Nephron (organoid): Measurements from ENCODE around the gene PTPRF.
A peak's percentile ranks its signal among the peaks of the same experiment; 100 is the strongest.
"Not testable (repeated sequence)": the region's sequence is repeated elsewhere in the genome, so short reads cannot be mapped to it uniquely, and the experiment has no call there.

Experiments used
- H3K27ac Mint-ChIP-seq, 3 experiments: 2 replicates each; pipeline ENCODE4 v1.8.0; 2020; ENCODE audit warnings: mixed read lengths in 3 of 3, mild to moderate bottlenecking in 2 of 3, moderate library complexity in 1 of 3
- H3K27me3 Mint-ChIP-seq: 2 replicates; pipeline ENCODE4 v1.8.0; 2021; ENCODE audit warnings: low read depth, mild to moderate bottlenecking, moderate library complexity, mixed read lengths
- H3K36me3 Mint-ChIP-seq: 2 replicates; pipeline ENCODE4 v1.8.0; 2020; ENCODE audit warnings: low read depth, mixed read lengths
- H3K4me1 Mint-ChIP-seq: 2 replicates; pipeline ENCODE4 v1.8.0; 2020; ENCODE audit warnings: mixed read lengths
- H3K4me3 Mint-ChIP-seq, 3 experiments: 2 replicates each; pipeline ENCODE4 v1.8.0; 2020; ENCODE audit warnings: mild to moderate bottlenecking in 3 of 3, mixed read lengths in 3 of 3, moderate library complexity in 2 of 3
- H3K9me3 Mint-ChIP-seq: 2 replicates; pipeline ENCODE4 v1.8.0; 2020; ENCODE audit warnings: mixed read lengths
- TF ChIP-seq, protein P1 (sequence below), 3 experiments: fragments of 200-600 bp; sonication (generic); IDR thresholded peaks; one replicate each; pipeline ENCODE4 v1.5.0; 2021; ENCODE audit warnings: antibody characterized with exemption in 3 of 3; ENCODE audit not compliant: unreplicated experiment in 3 of 3

PTPRF gene

GRCh38 chr1:43548285-43549271, 17.9 kb downstream of the PTPRF start:
- Mint-ChIP-seq H3K4me3 (no peak overlapping the region), H3K27me3 (peaks cover 8% of the 10 kb centered on the region), H3K27ac (peak overlapping the region; percentile 78 to 95 (median 79)), H3K36me3 (peaks cover 11% of the 10 kb centered on the region), H3K4me1 (peaks cover 61% of the 10 kb centered on the region), H3K9me3 (no peaks in the 10 kb centered on the region)
- TF ChIP-seq, protein P1, sequence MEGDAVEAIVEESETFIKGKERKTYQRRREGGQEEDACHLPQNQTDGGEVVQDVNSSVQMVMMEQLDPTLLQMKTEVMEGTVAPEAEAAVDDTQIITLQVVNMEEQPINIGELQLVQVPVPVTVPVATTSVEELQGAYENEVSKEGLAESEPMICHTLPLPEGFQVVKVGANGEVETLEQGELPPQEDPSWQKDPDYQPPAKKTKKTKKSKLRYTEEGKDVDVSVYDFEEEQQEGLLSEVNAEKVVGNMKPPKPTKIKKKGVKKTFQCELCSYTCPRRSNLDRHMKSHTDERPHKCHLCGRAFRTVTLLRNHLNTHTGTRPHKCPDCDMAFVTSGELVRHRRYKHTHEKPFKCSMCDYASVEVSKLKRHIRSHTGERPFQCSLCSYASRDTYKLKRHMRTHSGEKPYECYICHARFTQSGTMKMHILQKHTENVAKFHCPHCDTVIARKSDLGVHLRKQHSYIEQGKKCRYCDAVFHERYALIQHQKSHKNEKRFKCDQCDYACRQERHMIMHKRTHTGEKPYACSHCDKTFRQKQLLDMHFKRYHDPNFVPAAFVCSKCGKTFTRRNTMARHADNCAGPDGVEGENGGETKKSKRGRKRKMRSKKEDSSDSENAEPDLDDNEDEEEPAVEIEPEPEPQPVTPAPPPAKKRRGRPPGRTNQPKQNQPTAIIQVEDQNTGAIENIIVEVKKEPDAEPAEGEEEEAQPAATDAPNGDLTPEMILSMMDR (IDR thresholded peaks at IDR 0.05; ENCODE audit: unreplicated experiment in 3 of 3) = no peak

DNA sequence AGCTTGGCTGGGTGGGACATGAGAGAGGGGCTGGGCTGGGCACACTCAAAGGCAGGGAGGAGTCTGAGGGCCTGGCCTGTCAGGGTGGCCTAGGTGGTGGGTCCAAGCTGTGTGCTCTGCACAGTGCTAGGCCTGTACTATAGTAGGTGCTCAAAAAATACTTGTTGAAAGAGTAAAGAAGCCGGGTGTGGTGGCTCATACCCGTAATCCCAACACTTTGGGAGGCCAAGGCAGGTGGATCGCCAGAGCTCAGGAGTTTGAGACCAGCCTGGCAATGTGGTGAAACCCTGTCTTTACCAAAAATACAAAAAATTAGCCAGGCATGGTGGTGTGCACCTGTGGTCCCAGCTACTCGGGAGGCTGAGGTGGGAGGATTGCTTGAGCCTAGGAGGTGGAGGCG, 18.7 kb downstream of the PTPRF start:
- H3K9me3 Mint-ChIP-seq, H3K27me3 Mint-ChIP-seq: not testable (repeated sequence)
- Mint-ChIP-seq H3K4me3 (peak overlapping the region in 2 of 3 experiments; percentile 34 to 42), H3K4me1 (peaks cover 58% of the 10 kb centered on the region), H3K36me3 (peaks cover 17% of the 10 kb centered on the region), H3K27ac (peak overlapping the region; percentile 78 to 95 (median 79))

- Mint-ChIP-seq H3K36me3 (peaks cover 24% of the 10 kb centered on the region), H3K27me3 (peaks cover 8% of the 10 kb centered on the region), H3K27ac (peak overlapping the region; percentile 78 to 95 (median 85)), H3K9me3 (no peaks in the 10 kb centered on the region), H3K4me1 (peaks cover 58% of the 10 kb centered on the region), H3K4me3 (peak overlapping the region; percentile 38 to 67 (median 48))
- TF ChIP-seq, protein P1 (IDR thresholded peaks at IDR 0.05; ENCODE audit: unreplicated experiment in 3 of 3) = no peak
Measured at GRCh38 chr1:43549921-43550597, 19.4 kb downstream of the PTPRF start.

DNA sequence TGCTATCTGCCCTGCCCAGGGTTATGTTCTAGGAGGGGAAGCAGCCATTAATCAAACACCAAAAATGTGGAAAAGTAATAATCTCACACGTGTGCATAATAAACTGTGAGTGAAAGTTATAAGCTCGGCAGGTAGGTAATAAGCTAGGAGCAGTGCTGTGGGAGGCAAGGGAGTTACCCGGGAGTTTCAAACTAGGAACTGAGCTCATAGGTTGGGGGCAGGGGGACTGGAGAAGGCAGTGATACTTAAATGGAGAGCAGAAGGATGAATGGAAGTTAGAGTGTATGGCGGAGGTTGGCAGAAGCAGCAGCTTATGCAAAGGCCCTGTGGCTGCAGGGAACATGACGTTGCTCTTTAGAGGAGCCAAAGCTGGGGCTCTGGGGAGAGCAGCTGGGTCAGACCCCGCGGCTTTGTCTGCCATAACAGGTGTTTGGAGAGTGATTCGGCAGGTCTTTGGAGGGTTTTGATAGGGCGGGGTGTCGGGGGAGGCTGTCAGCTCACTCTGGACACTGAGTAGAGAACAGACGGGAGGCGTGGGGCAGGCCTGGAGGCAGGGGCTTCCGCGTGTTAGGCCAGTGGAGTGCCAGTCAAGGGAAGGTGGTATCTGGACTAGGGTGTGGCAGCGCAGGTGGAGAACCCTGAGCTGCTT, 20.0 kb downstream of the PTPRF start:
- H3K27me3 Mint-ChIP-seq = peaks cover 5% of the 10 kb centered on the region
- H3K27ac Mint-ChIP-seq = peak overlapping the region; percentile 78 to 95 (median 85)
- peaks cover 52% of the 10 kb centered on the region for H3K4me1 Mint-ChIP-seq
- TF ChIP-seq, protein P1 (IDR thresholded peaks at IDR 0.05; ENCODE audit: unreplicated experiment in 3 of 3) = no peak
- peaks cover 24% of the 10 kb centered on the region for H3K36me3 Mint-ChIP-seq
- no peaks in the 10 kb centered on the region for H3K9me3 Mint-ChIP-seq
- H3K4me3 Mint-ChIP-seq = peak overlapping the region; percentile 38 to 67 (median 48)

DNA sequence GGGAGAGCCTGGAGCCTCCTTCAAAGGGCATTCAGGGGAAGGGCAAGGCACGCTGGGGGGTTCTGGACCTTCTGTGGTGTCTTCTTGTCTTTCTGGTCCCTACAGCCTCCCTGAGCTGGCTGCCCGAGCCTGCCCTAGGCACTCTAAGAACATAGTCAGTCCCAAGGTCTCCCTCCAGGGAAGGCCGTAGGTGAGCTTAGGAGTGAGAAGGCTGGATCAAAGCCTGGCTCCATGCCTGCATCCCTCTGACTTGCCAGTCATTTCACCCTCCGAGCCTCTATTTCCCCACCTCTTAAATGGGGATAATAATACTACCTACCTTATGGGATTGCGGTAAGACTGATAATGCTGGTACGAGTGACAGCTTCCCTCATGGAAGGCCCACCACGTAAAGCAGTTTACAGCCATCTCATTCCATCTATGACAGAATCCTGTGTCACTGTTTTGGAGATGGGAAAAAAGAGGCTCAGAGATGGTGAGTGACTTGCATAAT, 20.8 kb downstream of the PTPRF start:
- H3K36me3 Mint-ChIP-seq = peaks cover 31% of the 10 kb centered on the region
- TF ChIP-seq, protein P1 (IDR thresholded peaks at IDR 0.05; ENCODE audit: unreplicated experiment in 3 of 3) = no peak
- peak overlapping the region; percentile 78 to 95 (median 85) for H3K27ac Mint-ChIP-seq
- no peaks in the 10 kb centered on the region for H3K9me3 Mint-ChIP-seq
- peaks cover 5% of the 10 kb centered on the region for H3K27me3 Mint-ChIP-seq
- no peak overlapping the region for H3K4me3 Mint-ChIP-seq
- peaks cover 45% of the 10 kb centered on the region for H3K4me1 Mint-ChIP-seq
